ENCODE measurements around the gene GM2A. TPM values are rescaled to one million over a fixed set of nuclear protein-coding genes. Genes with fewer than 3 reads are reported as not detected.

The GM2A gene
- polyA plus RNA-seq, 1 of the 3 experiments (the other 2 are of a cell fraction): 8.0 TPM

DNA sequence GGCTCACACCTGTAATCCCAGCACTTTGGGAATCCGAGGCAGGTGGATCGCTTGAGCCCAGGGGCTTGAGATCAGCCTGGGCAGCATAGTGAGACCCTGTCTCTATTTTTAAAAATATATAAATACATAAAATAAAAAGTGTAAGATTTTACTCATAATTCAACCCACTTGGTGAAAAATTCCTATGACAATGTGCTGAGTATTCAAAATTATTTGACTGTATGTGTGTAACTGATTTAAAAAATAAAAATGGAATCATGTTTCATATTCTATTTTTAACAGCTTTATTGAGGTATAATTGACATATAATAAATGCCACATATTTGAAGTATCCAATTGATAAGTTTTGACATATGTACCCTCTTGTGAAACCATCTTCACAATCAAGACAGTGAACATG is 22.8 kb downstream of the GM2A start:
- Histone ChIP-seq H4K20me1 (ENCODE audit: insufficient read depth) (no peaks in the 10 kb centered on the region), H3K4me1 (ENCODE audit: control insufficient read depth in 1 of 2, insufficient read depth in 2 of 2, low read depth in 1 of 2, low read length in 1 of 2) (no peaks in the 10 kb centered on the region), H3K9me3 (no peaks in the 10 kb centered on the region), H3K9me2 (no peaks in the 10 kb centered on the region), H3K36me3 (replicated peaks in 1 of 2; ENCODE audit: control insufficient read depth in 1 of 2, insufficient read depth in 2 of 2, low read length in 1 of 2) (no peaks in the 10 kb centered on the region), H3K4me3 (ENCODE audit: low read depth in 2 of 2, low read length in 1 of 2) (no peak overlapping the region), H3K4me2 (no peak overlapping the region), H3K27ac (ENCODE audit: low read depth in 2 of 2, low read length in 1 of 2) (no peak overlapping the region), H3K9ac (no peak overlapping the region), H3F3A (replicated peaks; ENCODE audit: insufficient read depth) (no peaks in the 10 kb centered on the region), H2AFZ (ENCODE audit: low read depth) (no peak overlapping the region), H3K27me3 (ENCODE audit: insufficient read depth) (no peaks in the 10 kb centered on the region), H3K79me2 (ENCODE audit: insufficient read depth) (no peaks in the 10 kb centered on the region)
- 66% methylated on average over 2 of the region's 2 CpGs for WGBS (ENCODE audit: low lambda C conversion rate)
- TF ChIP-seq TAF1 (IDR thresholded peaks at IDR 0.05; ENCODE audit: borderline replicate concordance, low read depth, low read length) (no peak), FOSL2 (IDR thresholded peaks at IDR 0.05; ENCODE audit: borderline replicate concordance, low read depth) (no peak), MEF2A (IDR thresholded peaks at IDR 0.05; ENCODE audit: borderline replicate concordance, low read depth) (no peak), TEAD4 (IDR thresholded peaks at IDR 0.05; ENCODE audit: borderline replicate concordance, insufficient read depth) (no peak), RFX5 (IDR thresholded peaks at IDR 0.05; ENCODE audit: low read length) (no peak), NRF1 (IDR thresholded peaks at IDR 0.05; ENCODE audit: low read depth, low read length) (no peak)
- TF ChIP-seq, protein P1, sequence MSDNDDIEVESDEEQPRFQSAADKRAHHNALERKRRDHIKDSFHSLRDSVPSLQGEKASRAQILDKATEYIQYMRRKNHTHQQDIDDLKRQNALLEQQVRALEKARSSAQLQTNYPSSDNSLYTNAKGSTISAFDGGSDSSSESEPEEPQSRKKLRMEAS (IDR thresholded peaks at IDR 0.05; ENCODE audit: low read depth): no peak
- POLR2A ChIA-PET: no interaction called here
- CTCF ChIA-PET: interaction anchor here (0.9 kb wide), 1 partner anchor 40 kb away, joined by 4 read pairs; no protein-coding TSS in a partner anchor
- no peak for DNase-seq

DNA sequence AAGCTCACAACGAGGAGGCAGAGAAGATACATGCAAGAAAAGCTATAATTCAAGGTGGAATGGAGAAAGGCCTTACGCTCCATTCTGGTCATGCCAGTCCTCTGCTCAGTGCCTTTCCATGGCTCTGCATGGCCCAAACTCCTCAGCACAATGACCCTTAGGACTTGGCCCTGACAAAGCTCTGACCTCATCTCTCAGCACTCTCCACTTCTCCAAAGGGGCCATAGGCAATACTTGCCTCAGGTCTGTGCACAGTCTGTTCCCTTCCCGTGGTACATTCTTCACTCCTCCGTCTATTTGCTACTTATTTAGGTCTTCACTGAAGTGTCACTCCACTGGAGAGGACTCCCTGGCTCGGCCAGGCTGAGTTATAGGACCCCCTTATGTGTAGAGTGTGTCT is 25.9 kb downstream of the GM2A start:
- Histone ChIP-seq H3K4me2 (no peak overlapping the region), H3K9me3 (no peaks in the 10 kb centered on the region), H4K20me1 (ENCODE audit: insufficient read depth) (no peaks in the 10 kb centered on the region), H3K4me1 (ENCODE audit: control insufficient read depth in 1 of 2, insufficient read depth in 2 of 2, low read depth in 1 of 2, low read length in 1 of 2) (no peaks in the 10 kb centered on the region), H3K9me2 (no peaks in the 10 kb centered on the region), H3F3A (replicated peaks; ENCODE audit: insufficient read depth) (no peaks in the 10 kb centered on the region), H3K9ac (no peak overlapping the region), H3K27me3 (ENCODE audit: insufficient read depth) (no peaks in the 10 kb centered on the region), H3K36me3 (replicated peaks in 1 of 2; ENCODE audit: control insufficient read depth in 1 of 2, insufficient read depth in 2 of 2, low read length in 1 of 2) (no peaks in the 10 kb centered on the region), H3K27ac (ENCODE audit: low read depth in 2 of 2, low read length in 1 of 2) (no peak overlapping the region), H2AFZ (ENCODE audit: low read depth) (no peak overlapping the region), H3K79me2 (ENCODE audit: insufficient read depth) (no peaks in the 10 kb centered on the region), H3K4me3 (ENCODE audit: low read depth in 2 of 2, low read length in 1 of 2) (no peak overlapping the region)
- WGBS (ENCODE audit: low lambda C conversion rate): 23% methylated on average over 5 of the region's 5 CpGs
- TF ChIP-seq SIN3A (IDR thresholded peaks at IDR 0.05; ENCODE audit: borderline replicate concordance, low read depth, low read length): no peak
- no peak for TF ChIP-seq MXI1 (IDR thresholded peaks at IDR 0.05; ENCODE audit: low read depth, low read length)
- TF ChIP-seq GABPA (IDR thresholded peaks at IDR 0.05; ENCODE audit: low read depth): no peak
- no peak for TF ChIP-seq EP300 (IDR thresholded peaks at IDR 0.05; ENCODE audit: borderline replicate concordance in 1 of 2, low read depth in 1 of 2, low read length in 1 of 2)
- TF ChIP-seq MEF2A (IDR thresholded peaks at IDR 0.05; ENCODE audit: borderline replicate concordance, low read depth): no peak
- TF ChIP-seq, protein P1 (IDR thresholded peaks at IDR 0.05; ENCODE audit: low read depth): no peak
- TF ChIP-seq POLR2AphosphoS5 (IDR thresholded peaks at IDR 0.05; ENCODE audit: low read depth, low read length): no peak
- TF ChIP-seq, protein P2, sequence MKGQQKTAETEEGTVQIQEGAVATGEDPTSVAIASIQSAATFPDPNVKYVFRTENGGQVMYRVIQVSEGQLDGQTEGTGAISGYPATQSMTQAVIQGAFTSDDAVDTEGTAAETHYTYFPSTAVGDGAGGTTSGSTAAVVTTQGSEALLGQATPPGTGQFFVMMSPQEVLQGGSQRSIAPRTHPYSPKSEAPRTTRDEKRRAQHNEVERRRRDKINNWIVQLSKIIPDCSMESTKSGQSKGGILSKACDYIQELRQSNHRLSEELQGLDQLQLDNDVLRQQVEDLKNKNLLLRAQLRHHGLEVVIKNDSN (IDR thresholded peaks at IDR 0.05; ENCODE audit: borderline replicate concordance, low read depth): no peak
- TF ChIP-seq RAD21 (IDR thresholded peaks at IDR 0.05; ENCODE audit: low read length): no peak
- no peak for TF ChIP-seq NRF1 (IDR thresholded peaks at IDR 0.05; ENCODE audit: low read depth, low read length)
- no peak for TF ChIP-seq TAF1 (IDR thresholded peaks at IDR 0.05; ENCODE audit: borderline replicate concordance, low read depth, low read length)
- no peak for TF ChIP-seq SMC3 (IDR thresholded peaks at IDR 0.05; ENCODE audit: low read depth, low read length)
- no peak for TF ChIP-seq NFIC (IDR thresholded peaks at IDR 0.05; ENCODE audit: borderline replicate concordance)
- no peak for TF ChIP-seq FOSL2 (IDR thresholded peaks at IDR 0.05; ENCODE audit: borderline replicate concordance, low read depth)
- TF ChIP-seq CHD2 (IDR thresholded peaks at IDR 0.05; ENCODE audit: low read length, partially characterized antibody): no peak
- DNase-seq: no peak
- POLR2A ChIA-PET: no interaction called here
- CTCF ChIA-PET: no interaction called here

Measured in SK-N-SH (cell line).